Neural crest cell (in vitro differentiated cells): ENCODE data around the gene ARIH1. TPM values are rescaled to one million over a fixed set of nuclear protein-coding genes. Genes with fewer than 3 reads are reported as not detected.
A peak's percentile ranks its signal among the peaks of the same experiment; 100 is the strongest.

Experiments
- DNase-seq: peaks from one replicate; pipeline ENCODE4 v3.0.0; 2021; ENCODE audit warnings: low read depth, mixed read lengths, low spot score
- H3K27ac Mint-ChIP-seq: one replicate; pipeline ENCODE4 v1.8.0; 2021; ENCODE audit warnings: mild to moderate bottlenecking, mixed read lengths; ENCODE audit not compliant: unreplicated experiment
- H3K27me3 Mint-ChIP-seq: 2 replicates; pipeline ENCODE4 v1.8.0; 2021; ENCODE audit warnings: low read depth, mild to moderate bottlenecking, mixed read lengths
- H3K36me3 Mint-ChIP-seq: 2 replicates; pipeline ENCODE4 v1.8.0; 2021; ENCODE audit warnings: low read depth, mild to moderate bottlenecking, mixed read lengths
- H3K4me1 Mint-ChIP-seq: 2 replicates; pipeline ENCODE4 v1.8.0; 2021; ENCODE audit warnings: mixed read lengths
- H3K4me3 Mint-ChIP-seq: one replicate; pipeline ENCODE4 v1.8.0; 2021; ENCODE audit warnings: mild to moderate bottlenecking, mixed read lengths
- H3K9me3 Mint-ChIP-seq: 2 replicates; pipeline ENCODE4 v1.8.0; 2021; ENCODE audit warnings: mixed read lengths
- total RNA-seq: library from RNA; stranded (reverse); gene quantifications from 2 replicates; pipeline ENCODE4 v1.2.1, GENCODE V29; 2021
- TF ChIP-seq, protein P1 (sequence below): fragments of 200-600 bp; sonication (generic); conservative IDR thresholded peaks from 2 replicates; pipeline ENCODE4 v1.5.0; 2021; ENCODE audit warnings: antibody characterized with exemption, mild to moderate bottlenecking

Gene ARIH1
- total RNA-seq, 1 donor from 2014 or later: 146 TPM

DNA sequence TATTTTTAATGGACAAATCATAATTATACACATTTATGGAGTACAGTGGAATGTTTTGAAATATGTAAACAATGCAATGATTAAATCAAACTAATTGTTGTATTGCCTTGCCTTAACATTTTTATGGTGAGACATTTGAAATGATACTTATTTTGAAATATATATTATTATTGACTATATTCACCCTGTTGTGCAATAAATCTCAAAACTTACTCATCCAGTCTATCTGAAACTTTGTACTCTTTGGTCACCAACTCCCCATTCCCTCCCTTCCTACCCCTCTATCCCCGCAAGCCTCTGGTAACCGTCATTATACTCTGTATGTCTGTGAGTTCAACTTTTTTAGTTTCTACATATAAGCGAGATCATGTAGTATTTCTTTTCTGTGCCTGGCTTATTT is 105.7 kb downstream of the ARIH1 start:
- no peak overlapping the region for H3K27ac Mint-ChIP-seq
- H3K4me1 Mint-ChIP-seq: no peaks in the 10 kb centered on the region
- TF ChIP-seq, protein P1, sequence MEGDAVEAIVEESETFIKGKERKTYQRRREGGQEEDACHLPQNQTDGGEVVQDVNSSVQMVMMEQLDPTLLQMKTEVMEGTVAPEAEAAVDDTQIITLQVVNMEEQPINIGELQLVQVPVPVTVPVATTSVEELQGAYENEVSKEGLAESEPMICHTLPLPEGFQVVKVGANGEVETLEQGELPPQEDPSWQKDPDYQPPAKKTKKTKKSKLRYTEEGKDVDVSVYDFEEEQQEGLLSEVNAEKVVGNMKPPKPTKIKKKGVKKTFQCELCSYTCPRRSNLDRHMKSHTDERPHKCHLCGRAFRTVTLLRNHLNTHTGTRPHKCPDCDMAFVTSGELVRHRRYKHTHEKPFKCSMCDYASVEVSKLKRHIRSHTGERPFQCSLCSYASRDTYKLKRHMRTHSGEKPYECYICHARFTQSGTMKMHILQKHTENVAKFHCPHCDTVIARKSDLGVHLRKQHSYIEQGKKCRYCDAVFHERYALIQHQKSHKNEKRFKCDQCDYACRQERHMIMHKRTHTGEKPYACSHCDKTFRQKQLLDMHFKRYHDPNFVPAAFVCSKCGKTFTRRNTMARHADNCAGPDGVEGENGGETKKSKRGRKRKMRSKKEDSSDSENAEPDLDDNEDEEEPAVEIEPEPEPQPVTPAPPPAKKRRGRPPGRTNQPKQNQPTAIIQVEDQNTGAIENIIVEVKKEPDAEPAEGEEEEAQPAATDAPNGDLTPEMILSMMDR: no peak
- peaks cover 37% of the 10 kb centered on the region for H3K36me3 Mint-ChIP-seq
- no peak overlapping the region for H3K4me3 Mint-ChIP-seq
- peaks cover 11% of the 10 kb centered on the region for H3K9me3 Mint-ChIP-seq
- DNase-seq: no peak
- H3K27me3 Mint-ChIP-seq: no peaks in the 10 kb centered on the region

DNA sequence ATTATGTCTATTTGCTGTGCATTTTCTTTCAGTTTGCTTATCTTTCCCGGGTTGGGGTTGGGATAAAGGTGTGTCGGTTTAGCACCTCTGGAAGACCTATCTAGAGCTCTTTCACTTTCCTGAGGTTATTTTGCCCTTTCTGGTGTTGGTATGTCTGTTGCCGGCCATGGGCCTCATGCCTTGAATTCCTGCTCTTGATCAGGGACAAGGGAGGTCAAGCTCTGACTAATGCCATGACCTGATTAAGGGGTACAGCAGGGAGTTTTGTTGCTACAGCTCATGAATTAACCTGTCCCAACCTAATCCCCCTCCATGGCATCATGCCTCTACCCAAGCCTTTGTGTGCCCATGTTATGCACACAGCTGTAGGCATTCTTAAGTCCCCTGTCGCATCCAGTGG is 109.9 kb downstream of the ARIH1 start:
- Mint-ChIP-seq H3K4me1 (no peaks in the 10 kb centered on the region), H3K36me3 (peaks cover 15% of the 10 kb centered on the region), H3K9me3 (peaks cover 2% of the 10 kb centered on the region), H3K4me3 (no peak overlapping the region), H3K27me3 (no peaks in the 10 kb centered on the region), H3K27ac (peak overlapping the region; percentile 89)
- no peak for DNase-seq
- TF ChIP-seq, protein P1: no peak

DNA sequence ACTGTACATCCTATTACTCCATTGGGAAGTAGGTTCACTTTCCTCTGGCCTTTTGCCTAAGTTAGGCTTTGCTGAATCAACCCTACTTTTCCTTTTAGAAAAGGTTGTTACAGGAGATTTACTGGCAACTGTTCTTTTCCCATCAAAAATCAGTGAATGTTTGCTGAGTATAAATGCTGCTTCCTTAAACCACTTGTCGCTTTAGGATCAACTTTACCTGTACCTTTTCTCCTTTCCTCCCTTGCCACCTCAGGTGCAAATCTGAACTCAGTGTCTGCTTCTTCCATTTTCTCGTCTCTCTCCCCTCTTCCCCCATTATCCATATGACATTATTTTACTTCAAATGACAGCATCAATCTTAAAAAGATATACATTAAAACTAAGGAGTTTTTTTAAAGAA is 110.9 kb downstream of the ARIH1 start:
- Mint-ChIP-seq H3K27ac (no peak overlapping the region), H3K9me3 (no peaks in the 10 kb centered on the region), H3K4me1 (no peaks in the 10 kb centered on the region), H3K36me3 (peaks cover 8% of the 10 kb centered on the region), H3K4me3 (no peak overlapping the region), H3K27me3 (no peaks in the 10 kb centered on the region)
- TF ChIP-seq, protein P1: no peak
- no peak for DNase-seq

DNA sequence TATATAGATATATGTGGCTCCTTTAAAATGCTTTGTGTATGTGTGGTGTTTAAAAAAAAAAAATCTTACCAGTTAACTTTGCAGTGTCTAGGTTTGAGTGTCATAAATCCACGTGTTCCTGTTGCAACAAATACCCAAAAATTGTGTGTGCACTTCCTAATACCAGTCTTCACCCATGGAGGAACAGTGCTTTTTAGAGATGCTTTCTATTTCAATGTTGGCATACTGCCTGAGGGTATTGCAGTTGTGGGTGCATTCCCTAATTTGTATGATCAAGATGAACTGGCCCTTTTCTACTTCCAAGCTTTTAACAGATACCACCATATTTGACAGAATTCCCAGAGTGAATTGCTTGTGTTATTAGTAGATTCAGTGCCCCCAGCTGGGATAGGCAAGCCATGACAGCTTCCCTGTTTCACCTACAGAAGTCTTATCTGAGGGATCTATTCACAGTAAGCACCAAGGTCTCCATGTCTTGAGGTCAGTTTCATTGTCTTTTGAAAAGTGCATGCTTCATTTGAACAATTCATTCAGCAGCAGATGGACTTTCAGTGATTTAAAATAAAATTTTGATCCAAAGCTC is 111.4 kb downstream of the ARIH1 start:
- peaks cover 3% of the 10 kb centered on the region for H3K36me3 Mint-ChIP-seq
- TF ChIP-seq, protein P1: no peak
- H3K9me3 Mint-ChIP-seq: no peaks in the 10 kb centered on the region
- H3K27me3 Mint-ChIP-seq: no peaks in the 10 kb centered on the region
- DNase-seq: no peak
- no peaks in the 10 kb centered on the region for H3K4me1 Mint-ChIP-seq
- no peak overlapping the region for H3K27ac Mint-ChIP-seq
- no peak overlapping the region for H3K4me3 Mint-ChIP-seq

DNA sequence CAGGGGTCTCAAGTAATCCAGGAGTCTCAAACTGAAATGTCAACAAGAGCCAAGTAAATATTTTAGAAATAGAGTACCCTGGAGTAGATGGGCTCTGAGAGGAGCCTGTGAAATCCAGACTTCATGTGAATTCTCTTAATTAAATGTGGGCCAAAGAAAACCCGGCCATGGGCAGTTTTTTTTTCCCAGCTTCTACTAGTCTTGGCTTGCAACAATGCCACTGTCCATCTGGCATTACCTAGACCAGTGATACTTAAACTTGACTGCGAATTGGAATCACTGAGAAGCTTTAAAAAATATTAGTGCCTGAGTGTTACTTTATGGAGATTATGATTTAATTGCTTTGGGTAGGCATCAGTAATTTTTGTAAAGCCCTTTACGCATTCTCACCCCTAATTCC is 114.0 kb downstream of the ARIH1 start:
- Mint-ChIP-seq H3K4me3 (no peak overlapping the region), H3K27ac (no peak overlapping the region), H3K27me3 (no peaks in the 10 kb centered on the region), H3K9me3 (no peaks in the 10 kb centered on the region), H3K36me3 (no peaks in the 10 kb centered on the region), H3K4me1 (no peaks in the 10 kb centered on the region)
- no peak for DNase-seq
- TF ChIP-seq, protein P1: no peak
